Activated CD4-positive, alpha-beta T cell treated with anti-CD3 and anti-CD28 coated beads for 24 hours (primary cell): ENCODE data around the gene NEBL.

Experiments
- DNase-seq, 2 donors: peaks; one replicate each; pipeline ENCODE4 v3.0.0-alpha.2; 2020; ENCODE audit warnings: low read depth in 2 of 2

Gene NEBL

DNA sequence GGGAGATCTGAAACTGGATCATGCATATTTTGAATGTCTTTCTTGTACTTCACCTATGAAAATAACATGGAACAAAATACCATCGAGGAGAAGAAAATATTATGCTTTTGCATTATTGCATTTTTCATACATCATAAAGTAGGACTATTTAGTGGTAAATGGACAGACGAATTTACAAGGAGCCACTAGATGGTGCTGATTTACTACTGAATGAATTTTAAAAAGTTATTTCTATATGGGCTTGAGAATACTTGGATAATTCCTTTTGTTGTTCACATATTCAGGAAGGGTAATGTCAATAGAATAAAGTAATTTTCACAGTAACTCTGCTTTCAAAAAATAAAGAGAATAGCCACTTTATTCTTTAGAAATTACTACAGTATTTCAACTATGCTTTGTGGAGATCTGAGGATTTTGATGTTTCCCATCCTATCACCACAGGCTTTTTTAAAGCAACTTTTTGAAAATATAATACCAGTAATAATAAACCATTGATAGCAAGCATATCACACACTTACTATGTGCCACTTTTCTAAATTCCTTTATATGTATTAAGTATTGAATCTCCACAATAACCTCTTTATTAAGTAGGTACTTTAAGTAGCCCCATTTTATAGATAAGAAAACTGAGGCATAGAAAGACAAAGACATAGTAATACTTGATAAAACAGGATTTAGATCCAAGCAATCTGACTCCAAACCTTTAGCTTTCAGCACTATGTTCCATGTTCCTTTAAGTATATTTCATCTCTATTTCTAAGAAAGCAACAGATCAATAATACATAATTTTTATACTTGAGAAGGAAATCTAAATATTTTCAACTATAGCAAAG is 38.6 kb downstream of the NEBL start:
- no peak for DNase-seq

DNA sequence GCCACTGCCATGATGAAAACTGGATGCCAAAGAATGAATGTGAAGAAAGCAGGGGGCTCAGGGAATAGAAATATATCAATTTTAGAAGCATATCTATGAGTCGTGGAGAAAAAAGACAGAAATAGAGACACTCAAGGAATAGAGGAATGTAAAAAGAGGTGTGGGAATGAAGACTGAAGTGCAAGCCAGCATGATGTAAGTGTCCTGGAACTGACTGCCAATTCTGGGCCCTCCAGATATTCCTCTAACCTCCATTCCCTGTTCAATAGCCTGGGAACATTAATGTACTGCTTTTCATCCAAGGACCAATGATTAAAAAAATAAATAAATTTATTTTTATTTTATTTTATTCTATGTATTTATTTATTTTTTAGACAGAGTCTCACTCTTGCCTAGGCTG is 40.6 kb downstream of the NEBL start:
- DNase-seq: no peak

DNA sequence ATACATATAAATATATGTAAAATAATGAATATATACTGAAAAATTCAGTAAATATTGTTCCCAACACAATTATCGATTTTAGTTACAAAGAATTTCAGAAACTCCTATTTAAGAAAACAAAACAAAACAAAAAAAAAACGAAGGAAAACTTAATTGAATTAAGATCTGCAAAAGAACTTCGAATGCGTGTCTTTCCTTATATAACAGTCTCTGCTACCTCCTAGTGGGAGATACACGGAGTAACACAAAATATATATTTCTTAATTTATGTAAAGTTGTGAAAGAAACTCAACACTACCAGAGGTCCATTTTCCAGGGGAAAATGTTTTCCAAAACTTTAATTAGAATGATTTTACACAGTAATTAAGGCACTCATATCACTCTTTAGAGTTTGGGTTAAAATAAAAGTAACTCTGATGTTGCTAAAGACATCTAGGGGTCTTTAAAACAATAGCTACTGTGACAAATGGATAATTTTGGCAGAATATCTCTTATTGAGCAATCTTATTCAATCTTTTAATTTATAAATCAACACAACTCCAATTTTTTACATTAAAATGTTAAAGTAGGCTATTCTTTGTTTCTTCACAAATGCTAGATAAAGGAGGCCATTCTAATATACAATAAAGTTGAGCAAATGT is 41.6 kb downstream of the NEBL start:
- no peak for DNase-seq

DNA sequence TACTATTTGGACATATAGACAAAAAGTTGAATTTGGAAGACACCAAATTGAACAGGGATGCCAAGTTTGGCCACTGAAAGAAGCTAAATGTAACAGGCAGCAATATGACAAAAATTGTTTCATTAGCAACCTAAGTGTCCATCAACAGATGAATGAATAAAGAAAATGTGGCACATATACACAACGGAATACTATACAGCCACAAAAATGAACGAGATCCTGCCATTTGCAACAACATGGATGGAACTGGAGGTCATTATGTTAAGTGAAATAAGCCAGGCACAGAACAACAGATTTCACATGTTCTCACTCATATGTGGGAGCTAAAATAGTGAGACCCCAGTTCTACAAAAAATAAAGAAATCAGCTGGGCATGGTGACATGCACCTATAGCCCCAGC is 43.8 kb downstream of the NEBL start:
- no peak for DNase-seq

DNA sequence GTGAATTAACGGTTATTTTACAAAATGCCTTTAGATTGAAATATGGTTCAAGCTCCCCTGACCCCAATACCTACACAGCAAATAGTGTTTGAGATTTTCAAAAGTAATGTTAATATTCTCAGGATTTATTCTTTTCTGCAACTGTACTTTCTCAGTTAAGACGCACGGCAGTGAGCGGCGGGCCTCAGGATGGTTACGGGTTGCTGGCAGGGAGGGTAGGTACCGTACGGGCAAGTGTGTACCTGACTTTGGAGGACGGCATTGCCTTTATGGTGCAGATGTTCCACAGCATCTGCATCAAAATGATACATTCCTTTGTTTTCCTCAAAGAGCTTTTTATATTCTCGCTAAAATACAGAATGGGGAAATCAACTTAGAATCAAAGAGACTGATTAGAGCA is 44.8 kb downstream of the NEBL start:
- DNase-seq: no peak

DNA sequence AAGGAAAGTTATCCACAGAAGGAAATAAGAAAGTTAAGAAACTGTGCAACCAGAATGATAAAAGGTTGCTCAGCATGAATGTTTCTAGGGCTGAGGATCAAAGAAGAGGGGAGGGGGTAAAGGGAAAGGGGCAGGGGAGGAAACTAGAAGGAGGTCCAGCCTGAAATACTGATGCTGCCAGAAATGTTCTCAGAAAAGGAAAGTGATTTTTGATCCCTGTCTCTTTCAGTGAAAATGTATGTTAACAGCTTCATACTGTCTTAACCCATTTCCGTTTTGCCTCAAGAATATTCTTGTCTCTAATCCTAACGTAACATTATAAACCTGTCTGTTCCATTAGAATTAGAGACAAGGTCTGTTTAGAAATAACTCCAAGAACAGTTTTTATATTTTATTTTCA is 49.6 kb downstream of the NEBL start:
- no peak for DNase-seq

DNA sequence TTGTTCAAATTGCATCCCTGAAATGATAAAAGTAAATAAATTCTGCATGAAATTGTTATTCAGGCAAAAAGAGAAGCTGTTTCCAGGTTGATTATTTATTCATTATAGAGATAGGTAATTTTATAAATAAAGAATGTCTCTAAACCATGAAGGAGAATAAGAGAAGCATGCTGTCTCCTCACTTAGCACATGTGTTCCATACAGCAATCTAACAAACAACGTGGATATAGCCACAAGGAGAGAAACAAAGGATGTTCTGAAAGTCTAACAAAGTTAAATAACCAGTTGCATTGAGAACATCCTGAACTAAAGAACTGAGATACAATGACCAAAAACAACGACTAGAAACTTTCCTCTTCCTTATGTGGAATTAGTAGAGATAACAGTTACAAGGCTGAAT is 50.8 kb downstream of the NEBL start:
- DNase-seq: no peak

DNA sequence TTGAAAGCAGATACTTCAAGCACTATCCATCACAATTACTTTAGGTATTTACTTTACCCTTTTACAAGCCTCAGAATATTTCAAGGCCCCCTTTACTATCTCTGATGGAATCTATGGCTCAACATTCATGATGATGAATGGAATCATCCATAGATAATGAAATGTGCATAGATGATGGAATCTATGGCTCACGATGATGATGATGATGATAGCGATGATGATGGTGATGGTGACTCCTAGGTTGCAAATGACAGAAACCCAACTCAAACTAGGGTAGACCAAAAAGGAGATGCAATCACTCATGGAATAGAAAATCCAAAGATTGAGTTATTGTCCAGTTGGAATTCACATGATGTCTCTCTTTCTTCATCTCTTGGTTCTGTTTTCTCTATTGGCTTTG is 55.7 kb downstream of the NEBL start:
- DNase-seq: no peak

DNA sequence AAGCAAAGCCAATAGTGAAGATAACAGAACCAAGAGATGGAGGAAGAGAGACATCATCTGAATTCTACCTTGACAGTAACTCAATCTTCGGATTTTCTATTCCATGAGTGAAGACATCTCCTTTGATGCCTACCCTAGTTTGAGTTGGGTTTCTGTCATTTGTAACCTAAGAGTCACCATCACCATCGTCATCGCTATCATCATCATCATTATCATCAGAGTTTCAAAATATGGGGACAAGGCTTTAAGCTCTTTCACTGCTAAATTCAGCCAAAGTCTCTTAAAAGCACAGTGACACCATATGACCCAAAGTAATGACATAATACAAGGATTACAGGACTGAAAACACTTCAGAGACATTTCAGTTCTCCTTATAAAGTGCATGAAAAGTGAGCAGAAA is 57.2 kb downstream of the NEBL start:
- no peak for DNase-seq

DNA sequence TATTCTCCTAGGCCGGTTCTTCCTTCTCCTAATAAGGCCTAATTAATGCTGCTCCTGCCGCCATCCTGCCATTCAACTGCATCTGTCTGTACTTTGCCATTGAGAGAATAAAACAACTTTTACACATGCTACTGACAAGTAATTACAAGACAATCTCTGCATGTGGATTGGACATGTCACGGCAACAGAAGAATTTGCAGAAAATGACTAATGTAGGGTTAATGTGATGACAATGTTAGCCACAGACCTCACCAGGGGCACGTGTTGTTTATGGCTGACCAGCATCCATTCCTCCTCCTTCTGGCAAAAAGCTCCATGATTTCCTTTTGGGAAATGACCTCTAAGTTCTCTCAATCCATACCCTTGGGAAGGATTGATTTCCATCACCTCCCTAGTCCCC is 58.0 kb downstream of the NEBL start:
- DNase-seq: no peak

DNA sequence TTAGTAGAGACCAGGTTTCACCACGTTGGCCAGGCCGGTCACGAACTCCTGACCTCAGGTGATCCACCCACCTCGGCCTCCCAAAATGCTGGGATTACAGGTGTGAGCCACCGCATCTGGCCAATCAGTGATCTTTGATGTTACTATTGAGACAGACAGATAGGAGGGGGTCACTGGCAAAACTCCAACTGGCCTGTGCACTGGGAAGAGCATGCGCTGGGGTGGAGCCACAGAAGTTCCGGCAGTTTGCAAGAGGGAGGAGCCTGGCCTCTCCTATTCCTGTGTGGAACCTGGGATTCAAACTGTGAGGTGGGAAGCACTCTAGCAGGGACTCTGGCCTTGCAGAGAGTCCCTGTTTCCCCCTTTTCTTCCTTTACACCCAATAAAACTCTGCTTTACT is 60.7 kb downstream of the NEBL start:
- DNase-seq: no peak

DNA sequence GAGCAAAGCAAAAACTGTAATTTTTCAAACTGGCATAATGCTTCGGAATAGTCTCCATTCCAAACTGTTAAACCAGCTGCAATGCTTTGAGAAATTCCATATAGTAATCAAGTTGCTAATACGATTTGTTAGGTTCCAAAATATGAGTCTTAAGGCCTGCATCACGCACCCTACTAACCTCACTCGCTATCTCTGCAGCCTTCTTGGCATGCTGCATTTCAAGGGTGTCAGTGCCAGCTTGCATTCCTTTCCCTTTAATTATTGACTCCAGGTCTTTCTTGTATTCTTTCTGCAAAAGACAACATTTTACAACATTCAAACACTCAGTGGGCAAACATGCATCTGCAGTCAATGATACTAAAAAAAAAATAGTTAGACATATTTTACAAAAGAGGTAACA is 61.8 kb downstream of the NEBL start:
- no peak for DNase-seq

DNA sequence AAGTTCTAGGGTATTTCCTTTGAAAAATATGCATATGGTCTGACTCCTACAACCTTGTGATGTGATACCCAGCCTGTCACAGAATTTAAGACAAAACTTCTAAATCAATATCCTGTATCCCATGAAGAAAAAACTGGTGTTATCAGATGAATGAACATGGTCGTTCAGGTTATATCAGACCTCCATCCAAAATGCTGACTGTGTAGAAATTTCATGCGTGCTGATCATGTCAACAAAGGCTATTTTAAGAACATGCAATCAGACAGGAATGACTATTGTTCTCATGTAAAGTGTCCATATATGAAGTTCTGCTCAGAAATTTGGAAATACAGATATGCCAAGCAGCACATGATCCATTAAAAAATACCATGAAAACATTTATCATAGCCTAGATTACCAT is 62.3 kb downstream of the NEBL start:
- no peak for DNase-seq

DNA sequence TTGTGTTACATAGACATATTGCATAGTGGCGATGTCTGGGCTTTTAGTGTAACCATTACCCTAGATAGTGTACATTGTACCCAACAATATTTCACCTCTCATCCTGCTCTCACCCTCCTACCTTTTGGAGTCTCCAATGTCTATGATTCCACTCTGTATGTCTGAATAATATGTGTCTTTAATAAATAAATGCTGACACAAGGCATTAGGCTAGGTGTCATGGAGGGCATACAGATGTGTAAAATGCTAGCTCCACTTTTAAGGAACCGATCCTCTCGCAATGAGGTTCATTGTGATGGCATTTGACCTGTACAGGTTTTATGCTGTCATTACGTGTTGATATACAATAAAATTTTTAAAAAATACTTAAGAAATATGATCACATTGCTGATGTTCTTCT is 74.3 kb downstream of the NEBL start:
- no peak for DNase-seq

DNA sequence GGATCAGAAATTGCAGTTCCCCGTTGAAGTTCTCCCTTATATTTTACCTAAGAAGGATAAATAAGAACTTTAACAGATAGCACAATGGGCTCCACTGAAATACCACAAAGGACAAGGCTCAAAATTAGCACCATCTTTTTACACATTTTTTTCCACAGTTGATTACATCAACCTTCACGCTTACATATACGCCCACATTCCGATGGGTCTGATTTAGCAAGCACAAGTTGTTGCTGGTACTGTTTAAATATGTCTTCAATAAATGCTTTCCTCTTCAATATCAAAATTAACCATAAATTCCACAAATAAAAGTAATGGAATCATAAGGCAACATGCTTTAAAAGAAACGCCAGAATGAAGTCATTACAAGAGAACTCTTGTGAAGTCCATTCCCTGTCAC is 79.5 kb downstream of the NEBL start:
- no peak for DNase-seq

DNA sequence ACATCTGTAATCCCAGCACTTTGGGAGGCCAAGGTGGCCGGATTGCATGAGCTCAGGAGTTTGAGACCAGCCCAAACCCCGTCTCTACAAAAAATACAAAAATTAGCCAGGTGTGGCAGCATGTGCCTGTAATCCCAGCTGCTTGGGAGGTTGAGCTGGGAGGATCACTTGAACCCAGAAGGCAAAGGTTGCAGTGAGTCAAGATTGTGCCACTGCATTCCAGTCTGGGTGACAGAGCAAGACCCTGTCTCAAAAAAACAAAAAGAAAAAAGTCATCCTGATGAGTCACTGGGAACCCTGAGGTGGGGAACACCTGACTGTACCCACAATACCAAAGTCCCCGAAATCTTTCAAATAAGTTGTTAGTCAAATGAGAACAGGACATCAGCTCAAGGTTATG is 80.0 kb downstream of the NEBL start:
- DNase-seq: no peak

DNA sequence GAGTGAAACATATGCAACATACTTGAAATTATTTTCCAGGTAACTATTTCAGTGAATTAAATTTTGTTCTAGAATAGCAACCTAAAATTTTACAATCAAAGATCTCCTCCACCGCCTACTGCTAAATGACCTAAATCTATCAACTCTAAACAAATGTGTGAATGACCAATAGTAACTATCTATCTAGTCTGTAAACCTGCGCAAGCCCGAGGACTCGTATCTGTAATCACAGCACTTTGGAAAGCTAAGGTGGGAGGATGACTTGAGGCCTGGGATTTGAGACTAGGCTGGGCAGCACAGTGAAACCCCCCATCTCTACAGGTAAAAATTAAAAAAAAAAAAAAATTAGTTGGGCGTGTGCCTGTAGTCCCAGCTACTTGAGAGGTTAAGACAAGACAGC is 83.0 kb downstream of the NEBL start:
- DNase-seq: no peak

DNA sequence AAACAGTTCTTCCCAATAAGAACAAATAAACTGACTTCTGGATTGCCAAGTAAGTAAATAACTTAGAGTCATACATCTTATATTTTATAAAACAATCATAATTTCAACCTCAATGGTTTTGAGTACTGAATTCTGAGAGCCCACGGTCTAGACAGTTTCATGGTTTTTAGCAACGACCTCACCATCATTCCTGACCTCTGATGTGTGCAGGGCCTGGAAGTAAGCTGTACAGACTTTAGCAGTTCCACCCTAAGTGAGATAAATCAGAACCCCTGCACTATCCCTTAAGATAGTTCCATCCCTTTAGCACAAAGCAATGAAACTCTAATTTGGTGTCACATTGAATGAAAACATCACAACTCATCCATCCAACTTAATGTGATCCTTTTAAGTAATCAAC is 86.0 kb downstream of the NEBL start:
- no peak for DNase-seq

DNA sequence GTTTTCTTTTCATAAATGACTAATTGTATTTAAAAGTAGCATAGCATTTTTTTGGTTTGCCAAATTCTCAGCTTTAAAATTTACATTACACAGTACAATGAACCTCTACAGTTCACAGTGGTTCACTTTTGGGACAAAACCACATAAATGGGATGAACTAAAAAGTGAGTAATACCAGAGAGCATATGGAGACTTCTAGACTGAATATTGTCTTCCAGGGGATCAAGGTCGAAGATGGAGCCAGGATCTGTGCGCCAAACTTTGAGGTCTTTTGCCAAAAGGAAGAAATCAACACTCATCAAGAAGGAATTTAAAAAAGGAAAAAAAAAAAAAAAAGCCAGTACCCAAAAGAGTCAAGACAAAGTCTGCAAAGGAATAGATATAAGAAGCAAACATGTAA is 87.5 kb downstream of the NEBL start:
- no peak for DNase-seq

DNA sequence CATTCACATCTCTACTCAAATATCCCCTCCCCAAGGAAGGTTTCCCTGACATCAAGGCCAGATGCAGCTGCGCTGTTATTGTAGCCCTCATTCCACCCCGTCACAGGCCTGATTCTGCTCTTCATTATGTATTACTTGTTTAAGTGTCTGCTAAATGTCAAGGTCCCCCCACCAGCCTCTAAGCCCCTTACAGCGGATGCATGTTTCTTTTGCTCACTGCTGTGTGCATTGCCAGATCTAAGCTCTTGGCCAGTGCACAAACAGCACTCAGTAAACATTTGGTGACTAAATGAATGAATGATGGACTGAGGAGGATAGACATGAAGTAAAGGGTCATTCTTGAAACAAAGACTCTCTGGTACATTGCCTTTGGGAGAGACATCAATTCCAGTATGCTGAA is 90.6 kb downstream of the NEBL start:
- DNase-seq: no peak

DNA sequence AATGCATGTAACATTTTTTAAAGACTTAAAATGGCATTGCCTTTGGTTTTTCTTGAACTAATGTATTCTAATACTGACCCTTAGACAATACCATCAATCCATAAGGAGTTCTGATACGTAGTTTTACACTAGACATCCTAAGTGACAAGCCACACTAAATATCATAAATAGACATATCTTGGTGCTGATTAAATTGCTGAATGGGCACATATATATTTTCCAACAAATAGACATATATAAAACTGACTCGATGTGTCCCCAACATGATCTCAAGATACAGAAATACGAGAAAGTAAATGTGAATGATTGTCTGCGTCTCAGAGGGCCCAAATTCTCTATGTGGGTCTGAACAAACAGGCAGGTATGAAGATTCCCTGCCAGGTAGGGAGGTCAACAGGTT is 99.8 kb downstream of the NEBL start:
- no peak for DNase-seq

DNA sequence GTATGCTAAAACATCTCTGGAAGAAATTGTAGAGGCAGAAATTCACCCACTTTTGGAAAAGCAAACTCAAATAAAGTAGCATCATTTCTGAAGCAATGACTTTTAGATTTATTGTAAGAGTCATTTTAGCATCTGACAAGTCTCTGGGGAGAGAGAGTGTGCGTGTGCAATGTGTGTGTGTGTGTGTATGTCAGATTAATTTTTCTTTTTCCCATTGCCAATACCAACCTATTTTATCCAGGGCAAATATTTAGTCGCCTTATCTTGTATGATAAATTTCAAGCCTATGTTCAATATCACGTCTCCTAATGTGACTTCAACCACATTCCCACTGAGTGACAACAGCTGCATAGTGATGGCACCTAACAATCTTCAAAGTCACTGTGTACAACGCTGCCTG is 101.7 kb downstream of the NEBL start:
- no peak for DNase-seq

DNA sequence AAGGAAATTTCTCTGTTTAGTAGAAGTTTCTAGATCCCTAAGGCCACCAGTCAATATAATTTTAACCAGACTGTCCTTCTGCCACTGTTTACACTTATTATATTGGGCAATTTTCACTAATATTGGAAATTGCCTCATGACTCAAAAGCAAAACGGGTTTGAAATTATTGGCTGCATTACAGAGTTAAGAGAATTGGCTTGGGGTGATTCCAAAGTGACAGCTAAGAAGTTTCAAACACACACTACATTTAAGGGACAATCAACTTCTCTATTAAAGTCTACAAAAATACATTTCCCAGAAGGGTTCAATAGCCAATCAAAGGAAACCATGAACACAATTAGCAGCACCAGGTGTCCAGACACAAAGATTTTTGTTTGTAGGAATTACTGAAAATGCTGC is 111.9 kb downstream of the NEBL start:
- no peak for DNase-seq
